Heart right ventricle (tissue), 16 donors: ENCODE data around the gene PPY. TPM values are rescaled to one million over a fixed set of nuclear protein-coding genes. Genes with fewer than 3 reads are reported as not detected.

Source experiments
- ATAC-seq, 8 donors: fragments of 200-7000 bp; cut with Tn5 transposase; one replicate each; pipeline ENCODE4 v1.9.1; 2020; ENCODE audit warnings: mild to moderate bottlenecking in 8 of 8, moderate library complexity in 8 of 8, moderate number of reproducible peaks in 1 of 8
- DNase-seq, 2 donors: peaks; one replicate each; pipeline ENCODE4 v3.0.0-alpha.2; 2020
- H3K27ac ChIP-seq, 10 donors: fragments of 200-600 bp; sonication (generic) in 2 of 10; one replicate each; pipeline versions ENCODE4 v1.5.0 to v1.8.0; 2020 to 2022; ENCODE audit warnings: mild to moderate bottlenecking in 3 of 10
- H3K27me3 ChIP-seq, 7 donors: fragments of 200-600 bp; one replicate each; pipeline ENCODE4 v1.8.0; 2021 to 2022; ENCODE audit warnings: mild to moderate bottlenecking in 2 of 7
- H3K36me3 ChIP-seq, 9 donors: fragments of 200-600 bp; sonication (generic) in 1 of 9; one replicate each; pipeline versions ENCODE4 v1.5.0 to v1.8.0; 2020 to 2022; ENCODE audit warnings: mild to moderate bottlenecking in 2 of 9
- H3K4me1 ChIP-seq, 9 donors: fragments of 200-600 bp; sonication (generic) in 1 of 9; one replicate each; pipeline versions ENCODE4 v1.5.0 to v1.8.0; 2020 to 2022; ENCODE audit warnings: mild to moderate bottlenecking in 4 of 9
- H3K4me3 ChIP-seq, 10 donors: fragments of 200-600 bp; sonication (generic) in 2 of 10; one replicate each; pipeline versions ENCODE4 v1.5.0 to v1.8.0; 2020 to 2022; ENCODE audit warnings: mild to moderate bottlenecking in 7 of 10, moderate library complexity in 2 of 10
- H3K9me3 ChIP-seq, 11 donors: fragments of 200-600 bp in 10 of 11; sonication (generic) in 2 of 11; one replicate each; pipeline versions ENCODE4 v1.5.0 to v1.8.0; 2013 to 2022; ENCODE audit warnings: mild to moderate bottlenecking in 2 of 11, control low read depth in 1 of 11, moderate library complexity in 1 of 11
- CTCF ChIP-seq, 9 donors: fragments of 200-600 bp; sonication (generic) in 2 of 9; IDR thresholded peaks; one replicate each; pipeline versions ENCODE4 v1.5.0 to v1.8.0; 2021 to 2022; ENCODE audit warnings: antibody characterized with exemption in 9 of 9, mild to moderate bottlenecking in 5 of 9, moderate library complexity in 1 of 9
- WGBS, 2 donors: extraction: QIAGEN DNeasy Blood & Tissue Kit; methylation state at CpG; one replicate each; pipeline ENCODE4 v1.1.7; 2013; ENCODE audit warnings: inconsistent platforms in 1 of 2; 5-methylcytosine and 5-hydroxymethylcytosine counted together
- intact Hi-C, 10 donors: fragments of 100-400 bp; cut with DNase I; formaldehyde crosslinking; loops; one replicate each; pipeline versions ENCODE4 v1.11.1 to v1.14.2; 2022
- polyA plus RNA-seq, 2 donors: library from polyadenylated mRNA; stranded (reverse); fragments of 200-250 nt; gene quantifications; one replicate each; pipeline ENCODE4 v1.2.3, GENCODE V29; 2013
- total RNA-seq, 10 donors: library from RNA; stranded (reverse); fragmentation: NEBNext Ultra II Directional in 3 of 10; extraction: Animal tissue kit (Norgen Biotek cat#: 25700) in 3 of 10; gene quantifications; one replicate each; pipeline versions ENCODE4 v1.2.1 to v1.2.4, GENCODE V29; 2021 to 2023
- donor health status: Arrhythmogenic right ventricular cardiomyopathy.
- donor health status: ischemic (EF 13 %, LVEDD 7.1; RV severe dilation, severe dysfunction).
- donor health status: healthy with polysubstance abuse.
- donor health status: DM: no; HTN: yes; CAD: no.
- donor health status: DM: no; HTN: no; CAD: no.
- donor health status: ischemic (EF 25% LVEDD 6.9; RV normal size, moderate dysfunction).
- donor health status: ischemic (EF 25% LVEDD 5.7; RV mildly dilated, moderate dysfunction).
- donor health status: healthy.
- donor health status: DM: yes; HTN: yes; CAD: no.
- donor health status: Ischemic cardiomyopathy.
- donor health status: ischemic (EF 35%, LVEDD 5.7; RV mildly dilated, moderate dysfunction).
- donor health status: nonischemic (EF 11% LVEDD 7.7; RV severe dilation, severe dysfunction).
- donor health status: DM: yes; HTN: yes; CAD: no.
- donor health status: PGD.
- donor health status: ischemic (EF 29% LVEDD 5.4; RV normal size, mild dysfunction).
- donor health status: nonischemic (EF 23%, LVEDD 6.1; RV moderate dilation, normal function).

Gene PPY
- total and polyA plus RNA-seq, 12 donors: not detected

DNA sequence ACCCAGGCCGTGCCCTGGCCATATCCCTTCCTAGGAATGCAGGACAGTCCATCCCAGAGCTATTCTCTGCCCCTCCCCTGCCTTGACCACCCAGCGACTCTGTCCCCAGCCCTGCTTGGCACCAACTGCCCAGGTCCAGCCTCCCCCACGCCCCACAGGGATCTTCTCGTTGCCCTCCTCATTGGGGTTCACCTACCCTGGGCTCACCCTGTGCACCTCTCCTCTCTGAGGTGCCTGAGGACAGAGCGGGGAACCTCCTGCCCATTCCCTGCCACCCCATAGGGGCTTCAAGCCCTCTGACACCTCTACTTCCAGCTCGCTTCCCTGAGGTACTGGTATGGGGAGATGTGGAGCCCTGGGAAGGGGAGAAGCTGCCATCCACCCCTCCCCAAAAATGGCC, 28.7 kb downstream of the PPY start:
- H3K9me3 ChIP-seq: no peaks in the 10 kb centered on the region
- TF ChIP-seq CTCF (IDR thresholded peaks at IDR 0.05): no peak
- peaks cover 0 to 24% (median 7%) of the 10 kb centered on the region in 9 donors for H3K4me1 ChIP-seq
- H3K4me3 ChIP-seq: no peak overlapping the region
- no peak overlapping the region for H3K27ac ChIP-seq
- no peak for DNase-seq
- H3K27me3 ChIP-seq: peaks cover 0 to 16% (median 0%) of the 10 kb centered on the region in 7 donors
- 79 to 84% methylated on average over 6 of the region's 6 CpGs for WGBS, 2 donors
- ATAC-seq: peak in 1 of 8 donors; percentile 13
- no peaks in the 10 kb centered on the region for H3K36me3 ChIP-seq
- intact Hi-C loops: no loop called here

DNA sequence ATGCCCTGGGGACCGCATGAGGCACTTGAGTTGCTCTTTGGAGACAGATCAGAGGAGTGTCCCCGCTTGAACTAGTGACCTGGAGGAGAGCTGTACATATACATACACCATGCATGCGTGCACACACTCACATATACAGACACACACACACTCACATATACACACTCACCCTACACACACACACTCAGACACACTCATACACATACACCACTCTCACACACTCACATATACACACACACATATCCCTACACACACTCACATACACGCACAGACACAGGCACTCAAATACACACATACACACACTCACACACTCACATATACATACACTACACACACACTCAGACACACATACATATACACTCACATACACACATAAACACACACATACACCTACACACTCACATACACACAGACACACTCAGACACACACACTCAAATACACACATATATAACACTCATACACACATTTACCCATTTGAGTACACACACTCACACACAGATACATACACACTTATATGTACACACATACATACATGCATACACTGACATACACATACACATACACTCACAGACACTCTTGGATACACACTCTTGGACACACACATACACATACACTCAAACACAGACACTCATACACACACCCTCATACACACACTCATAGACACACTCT, 29.5 kb downstream of the PPY start:
- ATAC-seq (peak in 1 of 8 donors; percentile 15), DNase-seq (no peak)
- Histone ChIP-seq H3K27me3 (peaks cover 0 to 24% (median 0%) of the 10 kb centered on the region in 7 donors), H3K4me3 (no peak overlapping the region), H3K4me1 (peaks cover 3 to 29% (median 14%) of the 10 kb centered on the region in 9 donors), H3K36me3 (no peaks in the 10 kb centered on the region), H3K9me3 (no peaks in the 10 kb centered on the region), H3K27ac (no peak overlapping the region)
- TF ChIP-seq CTCF (IDR thresholded peaks at IDR 0.05): no peak
- 45 to 56% methylated on average over 4 of the region's 4 CpGs for WGBS, 2 donors
- intact Hi-C loops: no loop called here

GRCh38 chr17:43911904-43912303, 30.4 kb downstream of the PPY start:
- peak; percentile 47 to 57 for DNase-seq
- intact Hi-C loops: no loop called here
- no peak for TF ChIP-seq CTCF (IDR thresholded peaks at IDR 0.05)
- ATAC-seq: peak in 6 of 8 donors; percentile 17 to 48 (median 29)
- no peaks in the 10 kb centered on the region for H3K9me3 ChIP-seq
- no peaks in the 10 kb centered on the region for H3K36me3 ChIP-seq
- no peak overlapping the region for H3K27ac ChIP-seq
- no peak overlapping the region for H3K4me3 ChIP-seq
- H3K4me1 ChIP-seq: peaks cover 3 to 27% (median 12%) of the 10 kb centered on the region in 9 donors
- peaks cover 0 to 33% (median 0%) of the 10 kb centered on the region in 7 donors for H3K27me3 ChIP-seq
- 41 to 46% methylated on average over 8 of the region's 8 CpGs for WGBS, 2 donors

GRCh38 chr17:43909537-43910231, 32.6 kb downstream of the PPY start:
- DNase-seq (no peak), ATAC-seq (no peak)
- H3K27ac ChIP-seq: peak overlapping the region in 1 of 10 donors; percentile 15
- 55 to 56% methylated on average over 7 of the region's 7 CpGs for WGBS, 2 donors
- no peaks in the 10 kb centered on the region for H3K9me3 ChIP-seq
- H3K27me3 ChIP-seq: peaks cover 0 to 52% (median 0%) of the 10 kb centered on the region in 7 donors
- no peak for TF ChIP-seq CTCF (IDR thresholded peaks at IDR 0.05)
- intact Hi-C loops: no loop called here
- H3K36me3 ChIP-seq: no peaks in the 10 kb centered on the region
- H3K4me3 ChIP-seq: no peak overlapping the region
- peaks cover 3 to 41% (median 24%) of the 10 kb centered on the region in 9 donors for H3K4me1 ChIP-seq
